SK-N-SH (cell line): Measurements from ENCODE around the gene TRPM1. TPM values are rescaled to one million over a fixed set of nuclear protein-coding genes. Genes with fewer than 3 reads are reported as not detected.

ENCODE experiments used
- CTCF ChIA-PET: fragments of 300-600, 350-600 bp; formaldehyde crosslinking; extraction: SDS; loops from one replicate; lab custom pipeline; 2021; lab: Yijun Ruan, JAX
- POLR2A ChIA-PET: fragments of 350-600 bp; sonication (Branson Sonifier 250); formaldehyde crosslinking; extraction: SDS; loops from one replicate; lab custom pipeline; 2020; ENCODE audit warnings: antibody characterized with exemption, inconsistent platforms; lab: Yijun Ruan, JAX
- DNase-seq: peaks from one replicate; pipeline ENCODE4 v3.0.0; 2012
- H2AFZ ChIP-seq: fragments of 200-600 bp; sonication (generic); 2 replicates; pipeline ENCODE4 v1.8.1; 2016; ENCODE audit warnings: antibody characterized with exemption, mild to moderate bottlenecking, low read depth
- H3F3A ChIP-seq: fragments of 200-600 bp; sonication (generic); replicated peaks from 2 replicates; pipeline ENCODE3; 2016; ENCODE audit warnings: antibody characterized with exemption, mild to moderate bottlenecking; ENCODE audit not compliant: insufficient read depth
- H3K27ac ChIP-seq, 2 experiments: fragments of 200-500 bp in 1 of 2; fragments of 200-600 bp in 1 of 2; sonication (Bioruptor generic) in 1 of 2; sonication (generic), shearing (Covaris generic) in 1 of 2; 2 replicates each; pipeline versions ENCODE4 v1.5.1 to v1.6.1; 2014 to 2016; ENCODE audit warnings: low read depth in 2 of 2, inconsistent platforms in 1 of 2, low read length in 1 of 2, mild to moderate bottlenecking in 1 of 2, mixed read lengths in 1 of 2
- H3K27me3 ChIP-seq: fragments of 200-600 bp; sonication (generic), shearing (Covaris generic); 2 replicates; pipeline ENCODE4 v1.6.1; 2016; ENCODE audit warnings: mixed run types; ENCODE audit not compliant: insufficient read depth
- H3K36me3 ChIP-seq, 2 experiments: fragments of 200-500 bp in 1 of 2; fragments of 200-600 bp in 1 of 2; sonication (Bioruptor generic) in 1 of 2; sonication (generic) in 1 of 2; replicated peaks in 1 of 2; 2 replicates each; pipeline versions ENCODE3 to v1.5.1; 2014 to 2016; ENCODE audit warnings: low read length in 1 of 2, mild to moderate bottlenecking in 1 of 2; ENCODE audit not compliant: insufficient read depth in 2 of 2, control insufficient read depth in 1 of 2
- H3K4me1 ChIP-seq, 2 experiments: fragments of 200-500 bp in 1 of 2; fragments of 200-600 bp in 1 of 2; sonication (Bioruptor generic) in 1 of 2; sonication (generic), shearing (Covaris generic) in 1 of 2; 2 replicates each; pipeline versions ENCODE4 v1.5.1 to v1.6.1; 2014 to 2016; ENCODE audit warnings: low read depth in 1 of 2, low read length in 1 of 2, mixed run types in 1 of 2; ENCODE audit not compliant: insufficient read depth in 2 of 2, control insufficient read depth in 1 of 2
- H3K4me2 ChIP-seq: fragments of 200-600 bp; sonication (generic), shearing (Covaris generic); 2 replicates; pipeline ENCODE4 v1.6.1; 2017; ENCODE audit warnings: mixed run types
- H3K4me3 ChIP-seq, 2 experiments: fragments of 200-500 bp in 1 of 2; fragments of 200-600 bp in 1 of 2; sonication (Bioruptor generic) in 1 of 2; sonication (generic), shearing (Covaris generic) in 1 of 2; 2 replicates each; pipeline versions ENCODE4 v1.5.1 to v1.8.1; 2014 to 2016; ENCODE audit warnings: low read depth in 2 of 2, inconsistent platforms in 1 of 2, low read length in 1 of 2, mild to moderate bottlenecking in 1 of 2, mixed read lengths in 1 of 2, moderate library complexity in 1 of 2
- H3K79me2 ChIP-seq: fragments of 200-600 bp; sonication (generic); 2 replicates; pipeline ENCODE4 v1.8.1; 2017; ENCODE audit warnings: mild to moderate bottlenecking; ENCODE audit not compliant: insufficient read depth
- H3K9ac ChIP-seq: fragments of 200-600 bp; sonication (generic); 2 replicates; pipeline ENCODE4 v1.6.1; 2017; ENCODE audit warnings: mixed run types
- H3K9me2 ChIP-seq: fragments of 200-600 bp; sonication (generic); 2 replicates; pipeline ENCODE4 v1.6.1; 2017; ENCODE audit warnings: mixed run types
- H3K9me3 ChIP-seq: fragments of 200-600 bp; sonication (generic); 2 replicates; pipeline ENCODE4 v1.6.1; 2017; ENCODE audit warnings: mixed run types, mild to moderate bottlenecking, moderate library complexity
- H4K20me1 ChIP-seq: fragments of 200-600 bp; sonication (generic); 2 replicates; pipeline ENCODE4 v1.6.1; 2017; ENCODE audit warnings: mild to moderate bottlenecking, mixed run types; ENCODE audit not compliant: insufficient read depth
- CTCF ChIP-seq: fragments of 200-600 bp; sonication (generic); IDR thresholded peaks from 2 replicates; pipeline ENCODE4 v1.6.1; 2017; ENCODE audit warnings: antibody characterized with exemption, mild to moderate bottlenecking, moderate library complexity
- FOSL2 ChIP-seq: IDR thresholded peaks from 2 replicates; pipeline ENCODE4 v1.4.0; 2012; ENCODE audit warnings: low read depth, mild to moderate bottlenecking, moderate library complexity, borderline replicate concordance
- FOXJ3 ChIP-seq: sonication (generic); formaldehyde crosslinking; IDR thresholded peaks from 2 replicates; pipeline ENCODE4 v1.5.1; 2020; ENCODE audit warnings: mild to moderate bottlenecking, missing genetic modification reagents
- MAX ChIP-seq: IDR thresholded peaks from 2 replicates; pipeline ENCODE4 v1.4.0; 2012; ENCODE audit warnings: low read depth
- PBX3 ChIP-seq: IDR thresholded peaks from 2 replicates; pipeline ENCODE4; 2012
- POLR2AphosphoS5 ChIP-seq: IDR thresholded peaks from 2 replicates; pipeline ENCODE4 v1.6.1; 2012; ENCODE audit warnings: low read depth, low read length
- RAD21 ChIP-seq: IDR thresholded peaks from 2 replicates; pipeline ENCODE4 v1.6.1; 2012; ENCODE audit warnings: mild to moderate bottlenecking, low read length
- RCOR1 ChIP-seq: fragments of 150-350 bp; IDR thresholded peaks from 2 replicates; pipeline ENCODE4 v1.6.1; 2017; ENCODE audit warnings: antibody characterized with exemption, low read length
- REST ChIP-seq: IDR thresholded peaks from 2 replicates; pipeline ENCODE4 v1.6.1; 2012; ENCODE audit warnings: mild to moderate bottlenecking, low read depth, low read length, moderate library complexity
- SIN3A ChIP-seq: IDR thresholded peaks from 2 replicates; pipeline ENCODE4 v1.6.1; 2012; ENCODE audit warnings: low read depth, mild to moderate bottlenecking, low read length, moderate library complexity, borderline replicate concordance
- SMC3 ChIP-seq: IDR thresholded peaks from 2 replicates; pipeline ENCODE4 v1.6.1; 2012; ENCODE audit warnings: low read depth, low read length, improper control_type of control experiment
- USF2 ChIP-seq: fragments of 150-350 bp; IDR thresholded peaks from 2 replicates; pipeline ENCODE4 v1.6.1; 2017; ENCODE audit warnings: antibody characterized with exemption, low read length, low read depth, borderline replicate concordance
- ZBTB33 ChIP-seq: IDR thresholded peaks from 2 replicates; pipeline ENCODE4 v1.4.0; 2012; ENCODE audit warnings: low read depth, borderline replicate concordance
- WGBS: methylation state at CpG from one replicate; pipeline ENCODE4 v1.1.6; 2017; ENCODE audit warnings: low lambda C conversion rate; 5-methylcytosine and 5-hydroxymethylcytosine counted together
- polyA plus RNA-seq, 3 experiments: library from polyadenylated mRNA; depleted of rRNA; stranded (reverse); fragments of >200 nt; gene quantifications; 2 replicates each; pipeline ENCODE4 v1.2.3, GENCODE V29; 2012

TRPM1 gene
- polyA plus RNA-seq, 1 of the 3 experiments (the other 2 are of a cell fraction), result not detected

GRCh38 chr15:31024330-31024729 is 77.2 kb downstream of the TRPM1 start (continued):
- TF ChIP-seq MAX (peak; percentile 83), RCOR1 (no peak), USF2 (no peak), POLR2AphosphoS5 (no peak; the same call in 1 of the 2 replicates), CTCF (no peak), SMC3 (no peak), FOSL2 (peak; percentile 52), SIN3A (peak; percentile 33; the same call in 1 of the 2 replicates), REST (no peak), PBX3 (peak; percentile 60; the same call in 1 of the 2 replicates), FOXJ3 (CRISPR knock-in tag) (no peak), RAD21 (no peak)

- no peak for DNase-seq
- Histone ChIP-seq H3K36me3 (no peaks in the 10 kb centered on the region), H3K9ac (0 out of 2 replicates have a peak overlapping the region, but pooled peaks have one; percentile 30), H4K20me1 (no peaks in the 10 kb centered on the region), H3K79me2 (no peaks in the 10 kb centered on the region), H3K9me2 (no peaks in the 10 kb centered on the region), H3K27me3 (no peaks in the 10 kb centered on the region), H3K4me1 (peaks cover 16 to 22% of the 10 kb centered on the region in 2 experiments; a peak in 2 of 4 replicates), H2AFZ (peak overlapping the region; percentile 7; the same call in 1 of the 2 replicates), H3K4me2 (peak overlapping the region; percentile 10), H3K9me3 (no peaks in the 10 kb centered on the region), H3K27ac (peak overlapping the region; percentile 48 to 57; a peak in 3 of 4 replicates), H3K4me3 (no peak overlapping the region), H3F3A (peaks cover 13% of the 10 kb centered on the region)
- 93% methylated on average over 5 of the region's 5 CpGs for WGBS
- ChIA-PET CTCF (interaction anchor here (1.1 to 3.5 kb wide), 2 partner anchors 105 to 165 kb away, joined by 3 to 12 read pairs; no protein-coding TSS in a partner anchor), POLR2A (no interaction called here)
- TF ChIP-seq CTCF (no peak), FOSL2 (no peak), ZBTB33 (no peak), REST (no peak)
These were observed 77.7 kb downstream of the TRPM1 start for GRCh38 chr15:31023841-31024240.
